Testis (tissue), 3 donors: ENCODE measurements around the gene NXPE2. TPM values are rescaled to one million over a fixed set of nuclear protein-coding genes. Genes with fewer than 3 reads are reported as not detected.
A peak's percentile ranks its signal among the peaks of the same experiment; 100 is the strongest.

ENCODE experiments used
- DNase-seq: peaks from one replicate; pipeline ENCODE4 v3.0.0-alpha.2; 2019
- H3K27ac ChIP-seq, 2 donors: fragments of 200-600 bp; sonication (generic); one replicate each; pipeline ENCODE4 v1.5.1; 2019
- H3K27me3 ChIP-seq: fragments of 200-600 bp; sonication (generic); one replicate; pipeline ENCODE4 v1.5.1; 2019
- H3K36me3 ChIP-seq: fragments of 200-600 bp; sonication (generic); one replicate; pipeline ENCODE4 v1.5.1; 2017; ENCODE audit warnings: low read depth; ENCODE audit errors: missing control alignments
- H3K4me1 ChIP-seq: fragments of 200-600 bp; sonication (generic); one replicate; pipeline ENCODE4 v1.5.1; 2019
- H3K4me3 ChIP-seq, 2 donors: fragments of 200-600 bp; sonication (generic); one replicate each; pipeline ENCODE4 v1.5.1; 2017 to 2019
- H3K9me3 ChIP-seq: fragments of 200-600 bp; sonication (generic); one replicate; pipeline ENCODE4 v1.5.1; 2017
- CTCF ChIP-seq, 3 experiments: fragments of 450-650 bp in 2 of 3; fragments of 200-600 bp in 1 of 3; sonication (generic) in 1 of 3; IDR thresholded peaks; one replicate each; pipeline ENCODE4 v1.5.1; 2016 to 2019; ENCODE audit warnings: antibody characterized with exemption in 3 of 3, mild to moderate bottlenecking in 2 of 3, moderate library complexity in 1 of 3
- POLR2A ChIP-seq: fragments of 450-650 bp; IDR thresholded peaks from one replicate; pipeline ENCODE4 v1.6.1; 2017; ENCODE audit warnings: antibody characterized with exemption, mild to moderate bottlenecking, moderate library complexity
- WGBS, 2 donors: methylation state at CpG; one replicate each; pipeline ENCODE4 v1.1.5; 2018; 5-methylcytosine and 5-hydroxymethylcytosine counted together
- intact Hi-C: fragments of 100-400 bp; cut with DNase I; formaldehyde crosslinking; loops from one replicate; pipeline ENCODE4 v1.15.1; 2023; ENCODE audit warnings: low total_unique reads
- polyA plus RNA-seq: library from polyadenylated mRNA; stranded (reverse); fragments of 350-450 nt; fragmentation: Illumina TruSeq; extraction: RNeasy Lipid Tissue Mini Kit (QIAGEN cat#74804); gene quantifications from one replicate; pipeline ENCODE4 v1.2.3, GENCODE V29; 2014; ENCODE audit warnings: low read depth, low replicate concordance; ENCODE audit not compliant: insufficient read depth
- total RNA-seq, 2 donors: library from RNA; depleted of rRNA; stranded (reverse); fragments of >200 nt; gene quantifications; one replicate each; pipeline ENCODE4 v1.2.3, GENCODE V29; 2016

NXPE2 gene
- total and polyA plus RNA-seq, 3 donors from 2014 or later, result 0.81 to 2.0 TPM; not detected in 1

GRCh38 chr11:114736806-114737205, 58.5 kb downstream of the NXPE2 start:
- H3K36me3 ChIP-seq, result no peaks in the 10 kb centered on the region
- DNase-seq, result no peak
- intact Hi-C loops, result no loop called here
- no peak overlapping the region for H3K4me3 ChIP-seq
- no peaks in the 10 kb centered on the region for H3K9me3 ChIP-seq
- WGBS, 2 donors, result 88 to 89% methylated on average over 4 of the region's 4 CpGs
- H3K4me1 ChIP-seq, result no peaks in the 10 kb centered on the region
- no peak overlapping the region for H3K27ac ChIP-seq
- no peaks in the 10 kb centered on the region for H3K27me3 ChIP-seq
- TF ChIP-seq CTCF (IDR thresholded peaks at IDR 0.05) (no peak), POLR2A (no peak)

GRCh38 chr11:114738954-114739353, 60.6 kb downstream of the NXPE2 start:
- Histone ChIP-seq H3K9me3 (no peaks in the 10 kb centered on the region), H3K27ac (no peak overlapping the region), H3K36me3 (no peaks in the 10 kb centered on the region), H3K4me1 (no peaks in the 10 kb centered on the region), H3K27me3 (no peaks in the 10 kb centered on the region), H3K4me3 (no peak overlapping the region)
- peak; percentile 34 for DNase-seq
- TF ChIP-seq CTCF (IDR thresholded peaks at IDR 0.05) (peak in 1 of 3 experiments; percentile 26), POLR2A (no peak)
- intact Hi-C loops, result no loop called here

GRCh38 chr11:114745150-114745671, 66.9 kb downstream of the NXPE2 start:
- Histone ChIP-seq H3K4me1 (no peaks in the 10 kb centered on the region), H3K4me3 (no peak overlapping the region), H3K27me3 (no peaks in the 10 kb centered on the region), H3K27ac (no peak overlapping the region), H3K9me3 (no peaks in the 10 kb centered on the region), H3K36me3 (no peaks in the 10 kb centered on the region)
- no peak for DNase-seq
- TF ChIP-seq POLR2A (no peak), CTCF (IDR thresholded peaks at IDR 0.05) (no peak)
- intact Hi-C loops, result no loop called here
- WGBS, 2 donors, result 81 to 83% methylated on average over 2 of the region's 2 CpGs

GRCh38 chr11:114746013-114746412, 67.7 kb downstream of the NXPE2 start:
- H3K9me3 ChIP-seq, result no peaks in the 10 kb centered on the region
- H3K4me1 ChIP-seq, result no peaks in the 10 kb centered on the region
- no peaks in the 10 kb centered on the region for H3K36me3 ChIP-seq
- DNase-seq, result no peak
- 79 to 88% methylated on average over 3 of the region's 3 CpGs for WGBS, 2 donors
- TF ChIP-seq POLR2A (no peak), CTCF (IDR thresholded peaks at IDR 0.05) (no peak)
- H3K27ac ChIP-seq, result no peak overlapping the region
- H3K4me3 ChIP-seq, result no peak overlapping the region
- H3K27me3 ChIP-seq, result no peaks in the 10 kb centered on the region
- intact Hi-C loops, result no loop called here

Other genes with a start within 250 kb of the NXPE2 start
- gene REXO2, start 239.1 kb upstream of the NXPE2 start, total RNA-seq, result 10 to 100 TPM; 87.1 to 92.7 TPM
- gene REXO2, start 239.1 kb upstream of the NXPE2 start, polyA plus RNA-seq, result 141 TPM
- gene NXPE1, start 118.6 kb upstream of the NXPE2 start, total RNA-seq, result 1 to 10 TPM; 1.5 to 3.9 TPM
- gene NXPE1, start 118.6 kb upstream of the NXPE2 start, polyA plus RNA-seq, result 9.2 TPM
- not detected for gene NXPE4, start 82.7 kb upstream of the NXPE2 start, total RNA-seq
- gene NXPE4, start 82.7 kb upstream of the NXPE2 start, polyA plus RNA-seq, result not detected